ENCODE measurements around the gene C6orf47. TPM values are rescaled to one million over a fixed set of nuclear protein-coding genes. Genes with fewer than 3 reads are reported as not detected.

Gene C6orf47
- polyA plus RNA-seq, 1 donor from 2014 or later, result 28.1 TPM

GRCh38 chr6:31676322-31676903, 15.8 kb upstream of the C6orf47 start:
- Mint-ChIP-seq H3K4me3 (no peak overlapping the region), H3K27ac (peak overlapping the region in 2 of 3 donors; percentile 1 to 4), H3K36me3 (no peaks in the 10 kb centered on the region)

GRCh38 chr6:31669676-31670075, 9.1 kb upstream of the C6orf47 start, which contains the start of gene LY6G5B:
TSS of gene LY6G5B (plus strand) at chr6:31669976. CDS start at chr6:31670951, 975 bp downstream.
- H3K27ac Mint-ChIP-seq, result peak within 1 kb of the TSS in 2 of 3 donors; percentile 26 to 45
- no peaks in the 10 kb centered on the region for H3K9me3 Mint-ChIP-seq
- peak within 1 kb of the TSS in 1 of 4 donors; percentile 43 for H3K4me3 Mint-ChIP-seq
- H3K27me3 Mint-ChIP-seq, result peaks cover 1% of the 10 kb centered on the region
- H3K4me1 Mint-ChIP-seq, result peaks cover 13 to 24% (median 14%) of the 10 kb centered on the region in 3 donors
- no peaks in the 10 kb centered on the region for H3K36me3 Mint-ChIP-seq

More at GRCh38 chr6:31676322-31676903, 15.8 kb upstream of the C6orf47 start:
- H3K4me1 Mint-ChIP-seq, result peaks cover 22 to 32% (median 23%) of the 10 kb centered on the region in 3 donors
- no peaks in the 10 kb centered on the region for H3K9me3 Mint-ChIP-seq
- no peaks in the 10 kb centered on the region for H3K27me3 Mint-ChIP-seq

GRCh38 chr6:31666337-31666965, 5.9 kb upstream of the C6orf47 start:
- H3K27ac Mint-ChIP-seq, result peak overlapping the region; percentile 92 to 99 (median 98)
- peaks cover 1% of the 10 kb centered on the region for H3K27me3 Mint-ChIP-seq
- peaks cover 21 to 45% (median 28%) of the 10 kb centered on the region in 3 donors for H3K4me1 Mint-ChIP-seq
- H3K36me3 Mint-ChIP-seq, result no peaks in the 10 kb centered on the region
- peak overlapping the region; percentile 92 to 98 (median 94) for H3K4me3 Mint-ChIP-seq
- no peaks in the 10 kb centered on the region for H3K9me3 Mint-ChIP-seq

- Mint-ChIP-seq H3K36me3 (no peaks in the 10 kb centered on the region), H3K4me1 (peaks cover 21 to 50% (median 33%) of the 10 kb centered on the region in 3 donors), H3K4me3 (peak within 1 kb of the TSS; percentile 92 to 98 (median 94)), H3K27me3 (peaks cover 1% of the 10 kb centered on the region), H3K9me3 (no peaks in the 10 kb centered on the region), H3K27ac (peak within 1 kb of the TSS; percentile 92 to 99 (median 98))
Observed at GRCh38 chr6:31665501-31666336, 5.1 kb upstream of the C6orf47 start, which contains the start of gene CSNK2B. TSS of gene CSNK2B (plus strand) at chr6:31666080. CDS start at chr6:31666832, 752 bp downstream.

GRCh38 chr6:31664790-31665500, 4.4 kb upstream of the C6orf47 start, which contains the start of gene GPANK1:
TSS of gene GPANK1 (minus strand) at chr6:31664997. CDS start at chr6:31664478, 519 bp downstream.
- no peaks in the 10 kb centered on the region for H3K9me3 Mint-ChIP-seq
- H3K4me3 Mint-ChIP-seq, result peak within 1 kb of the TSS; percentile 92 to 98 (median 94)
- no peaks in the 10 kb centered on the region for H3K36me3 Mint-ChIP-seq
- peaks cover 1% of the 10 kb centered on the region for H3K27me3 Mint-ChIP-seq
- peaks cover 24 to 51% (median 34%) of the 10 kb centered on the region in 3 donors for H3K4me1 Mint-ChIP-seq
- H3K27ac Mint-ChIP-seq, result peak within 1 kb of the TSS; percentile 92 to 99 (median 98)

- no peaks in the 10 kb centered on the region for H3K9me3 Mint-ChIP-seq
- H3K36me3 Mint-ChIP-seq, result peaks cover 2% of the 10 kb centered on the region
- H3K4me3 Mint-ChIP-seq, result peak overlapping the region; percentile 92 to 98 (median 94)
- peak overlapping the region; percentile 92 to 99 (median 98) for H3K27ac Mint-ChIP-seq
- H3K4me1 Mint-ChIP-seq, result peaks cover 28 to 58% (median 41%) of the 10 kb centered on the region in 3 donors
- peaks cover 1% of the 10 kb centered on the region for H3K27me3 Mint-ChIP-seq
Observed at GRCh38 chr6:31663961-31664789, 3.6 kb upstream of the C6orf47 start.

GRCh38 chr6:31663126-31663960, 2.8 kb upstream of the C6orf47 start:
- peaks cover 2% of the 10 kb centered on the region for H3K36me3 Mint-ChIP-seq
- H3K9me3 Mint-ChIP-seq, result no peaks in the 10 kb centered on the region
- peaks cover 30 to 62% (median 47%) of the 10 kb centered on the region in 3 donors for H3K4me1 Mint-ChIP-seq
- peak overlapping the region; percentile 92 to 99 (median 98) for H3K27ac Mint-ChIP-seq
- H3K27me3 Mint-ChIP-seq, result peaks cover 1% of the 10 kb centered on the region
- peak overlapping the region; percentile 68 to 95 (median 92) for H3K4me3 Mint-ChIP-seq

GRCh38 chr6:31662124-31662723, 1.6 kb upstream of the C6orf47 start:
- Mint-ChIP-seq H3K9me3 (no peaks in the 10 kb centered on the region), H3K27ac (peak overlapping the region in 2 of 3 donors; percentile 80 to 84), H3K36me3 (peaks cover 3% of the 10 kb centered on the region), H3K4me1 (peaks cover 35 to 63% (median 54%) of the 10 kb centered on the region in 3 donors), H3K4me3 (peak overlapping the region in 3 of 4 donors; percentile 70 to 98 (median 93)), H3K27me3 (peaks cover 1% of the 10 kb centered on the region)

- peak overlapping the region; percentile 73 to 84 (median 74) for H3K27ac Mint-ChIP-seq
- peaks cover 3% of the 10 kb centered on the region for H3K36me3 Mint-ChIP-seq
- H3K27me3 Mint-ChIP-seq, result peaks cover 1% of the 10 kb centered on the region
- peaks cover 35 to 58% (median 52%) of the 10 kb centered on the region in 3 donors for H3K4me1 Mint-ChIP-seq
- H3K9me3 Mint-ChIP-seq, result no peaks in the 10 kb centered on the region
- H3K4me3 Mint-ChIP-seq, result peak overlapping the region; percentile 92 to 98 (median 94)
Observed at GRCh38 chr6:31661262-31662123, 915 bp upstream of the C6orf47 start.

- peaks cover 6% of the 10 kb centered on the region for H3K36me3 Mint-ChIP-seq
- H3K9me3 Mint-ChIP-seq, result no peaks in the 10 kb centered on the region
- peaks cover under 1% of the 10 kb centered on the region for H3K27me3 Mint-ChIP-seq
- peak overlapping the region; percentile 74 to 90 (median 84) for H3K27ac Mint-ChIP-seq
- peak overlapping the region; percentile 92 to 98 (median 94) for H3K4me3 Mint-ChIP-seq
- peaks cover 33 to 58% (median 49%) of the 10 kb centered on the region in 3 donors for H3K4me1 Mint-ChIP-seq
Observed at GRCh38 chr6:31659649-31660380, 763 bp downstream of the C6orf47 start.

GRCh38 chr6:31658983-31659648, 1.5 kb downstream of the C6orf47 start:
- Mint-ChIP-seq H3K9me3 (no peaks in the 10 kb centered on the region), H3K4me1 (peaks cover 30 to 51% (median 44%) of the 10 kb centered on the region in 3 donors), H3K27ac (peak overlapping the region; percentile 16 to 90 (median 84)), H3K36me3 (peaks cover 6% of the 10 kb centered on the region), H3K4me3 (peak overlapping the region; percentile 70 to 96 (median 92)), H3K27me3 (no peaks in the 10 kb centered on the region)
